ENCODE measurements around the gene SLIT3.
"Not testable (repeated sequence)": the region's sequence is repeated elsewhere in the genome, so short reads cannot be mapped to it uniquely, and the experiment has no call there.

GRCh38 chr5:169211761-169212160 lies 89.2 kb downstream of the SLIT3 start:
- not testable (repeated sequence) for TF ChIP-seq POLR2AphosphoS5 (IDR thresholded peaks at IDR 0.05; ENCODE audit: low read depth, low read length); POLR2A (IDR thresholded peaks at IDR 0.05; ENCODE audit: low read depth, low read length); TAF1 (IDR thresholded peaks at IDR 0.05; ENCODE audit: low read depth, low read length); PAX5 (IDR thresholded peaks at IDR 0.05; ENCODE audit: insufficient read depth, low read length, severe bottlenecking)

All from GM12891 (cell line).